Naive thymus-derived CD4-positive, alpha-beta T cell (primary cell): Measurements from ENCODE around the gene ERN1. TPM values are rescaled to one million over a fixed set of nuclear protein-coding genes. Genes with fewer than 3 reads are reported as not detected.

Experiments used
- ATAC-seq: fragments of 150-1000 bp; cut with Tn5 transposase; 2 replicates; pipeline ENCODE4 v1.10.0; 2021; ENCODE audit warnings: mild to moderate bottlenecking, moderate library complexity
- CTCF ChIA-PET: fragments of 350-600 bp; sonication (Branson Sonifier 250); formaldehyde crosslinking; loops from one replicate; lab custom pipeline; 2021; ENCODE audit warnings: antibody characterized with exemption; lab: Charles Lee
- POLR2A ChIA-PET: fragments of 350-600 bp; sonication (Branson Sonifier 250); formaldehyde crosslinking; loops from one replicate; lab custom pipeline; 2021; ENCODE audit warnings: antibody characterized with exemption, inconsistent platforms; lab: Charles Lee
- DNase-seq, 9 donors: peaks; one replicate each; pipeline versions ENCODE4 v3.0.0 to v3.0.0-alpha.2; 2020 to 2022; ENCODE audit warnings: mixed read lengths in 1 of 9
- H3K27ac ChIP-seq: one replicate; pipeline ENCODE4 v1.7.0; 2013; ENCODE audit warnings: mild to moderate bottlenecking, low read depth, low read length, moderate library complexity
- H3K27me3 ChIP-seq, 2 donors: one replicate each; pipeline ENCODE4 v1.7.0; 2013; ENCODE audit warnings: low read length in 2 of 2, mild to moderate bottlenecking in 2 of 2, moderate library complexity in 2 of 2; ENCODE audit not compliant: control insufficient read depth in 2 of 2, insufficient read depth in 2 of 2
- H3K36me3 ChIP-seq, 3 experiments: 1 replicate in 2 of 3; 2 replicates in 1 of 3; pipeline ENCODE4 v1.7.0; 2013; ENCODE audit warnings: low read length in 3 of 3, mild to moderate bottlenecking in 3 of 3, moderate library complexity in 1 of 3; ENCODE audit not compliant: insufficient read depth in 3 of 3, control insufficient read depth in 2 of 3
- H3K4me1 ChIP-seq, 2 donors: one replicate each; pipeline ENCODE4 v1.7.0; 2013; ENCODE audit warnings: low read length in 2 of 2, mild to moderate bottlenecking in 2 of 2, moderate library complexity in 1 of 2; ENCODE audit not compliant: control insufficient read depth in 2 of 2, insufficient read depth in 2 of 2
- H3K4me3 ChIP-seq: 2 replicates; pipeline ENCODE4 v1.7.0; 2013; ENCODE audit warnings: mild to moderate bottlenecking, low read length
- H3K9me3 ChIP-seq, 3 experiments: 1 replicate in 2 of 3; 2 replicates in 1 of 3; pipeline ENCODE4 v1.7.0; 2013; ENCODE audit warnings: low read length in 3 of 3; ENCODE audit not compliant: control insufficient read depth in 2 of 3
- H3K27ac Mint-ChIP-seq, 9 donors: one replicate each; pipeline ENCODE4 v1.8.0; 2020 to 2022; ENCODE audit warnings: mixed read lengths in 9 of 9, mild to moderate bottlenecking in 8 of 9, moderate library complexity in 5 of 9, inconsistent platforms in 2 of 9
- H3K27me3 Mint-ChIP-seq, 5 donors: one replicate each; pipeline ENCODE4 v1.8.0; 2021 to 2022; ENCODE audit warnings: mixed read lengths in 5 of 5, mild to moderate bottlenecking in 1 of 5
- H3K36me3 Mint-ChIP-seq, 5 donors: one replicate each; pipeline ENCODE4 v1.8.0; 2020 to 2022; ENCODE audit warnings: mixed read lengths in 5 of 5, mild to moderate bottlenecking in 3 of 5, inconsistent platforms in 1 of 5
- H3K4me1 Mint-ChIP-seq, 7 donors: one replicate each; pipeline ENCODE4 v1.8.0; 2020 to 2022; ENCODE audit warnings: mixed read lengths in 7 of 7, mild to moderate bottlenecking in 3 of 7, inconsistent platforms in 1 of 7
- H3K4me3 Mint-ChIP-seq, 10 donors: one replicate each; pipeline ENCODE4 v1.8.0; 2020 to 2022; ENCODE audit warnings: mild to moderate bottlenecking in 10 of 10, mixed read lengths in 10 of 10, moderate library complexity in 6 of 10, inconsistent platforms in 2 of 10
- H3K9me3 Mint-ChIP-seq, 11 donors: one replicate each; pipeline ENCODE4 v1.8.0; 2020 to 2022; ENCODE audit warnings: mixed read lengths in 11 of 11, mild to moderate bottlenecking in 4 of 11, inconsistent platforms in 1 of 11, moderate library complexity in 1 of 11
- intact Hi-C, 2 donors: fragments of 100-400 bp; cut with micrococcal nuclease; formaldehyde crosslinking; loops; one replicate each; pipeline ENCODE4 v1.15.1; 2023
- polyA plus RNA-seq, 2 donors: library from polyadenylated mRNA; unstranded; fragments of 300-500 nt; fragmentation: Illumina TruSeq; gene quantifications; one replicate each; pipeline ENCODE4 v1.2.3, GENCODE V29; 2021
- total RNA-seq, 6 experiments: library from RNA in 5 of 6; stranded (reverse) in 5 of 6; gene quantifications; 1 replicate in 5 of 6; 2 replicates in 1 of 6; pipeline ENCODE4 v1.2.3 and lab custom pipeline; 2021 to 2026

ERN1 gene
- total and polyA plus RNA-seq, 7 experiments from 2014 or later, result 15.7 to 110 (median 60.3) TPM

DNA sequence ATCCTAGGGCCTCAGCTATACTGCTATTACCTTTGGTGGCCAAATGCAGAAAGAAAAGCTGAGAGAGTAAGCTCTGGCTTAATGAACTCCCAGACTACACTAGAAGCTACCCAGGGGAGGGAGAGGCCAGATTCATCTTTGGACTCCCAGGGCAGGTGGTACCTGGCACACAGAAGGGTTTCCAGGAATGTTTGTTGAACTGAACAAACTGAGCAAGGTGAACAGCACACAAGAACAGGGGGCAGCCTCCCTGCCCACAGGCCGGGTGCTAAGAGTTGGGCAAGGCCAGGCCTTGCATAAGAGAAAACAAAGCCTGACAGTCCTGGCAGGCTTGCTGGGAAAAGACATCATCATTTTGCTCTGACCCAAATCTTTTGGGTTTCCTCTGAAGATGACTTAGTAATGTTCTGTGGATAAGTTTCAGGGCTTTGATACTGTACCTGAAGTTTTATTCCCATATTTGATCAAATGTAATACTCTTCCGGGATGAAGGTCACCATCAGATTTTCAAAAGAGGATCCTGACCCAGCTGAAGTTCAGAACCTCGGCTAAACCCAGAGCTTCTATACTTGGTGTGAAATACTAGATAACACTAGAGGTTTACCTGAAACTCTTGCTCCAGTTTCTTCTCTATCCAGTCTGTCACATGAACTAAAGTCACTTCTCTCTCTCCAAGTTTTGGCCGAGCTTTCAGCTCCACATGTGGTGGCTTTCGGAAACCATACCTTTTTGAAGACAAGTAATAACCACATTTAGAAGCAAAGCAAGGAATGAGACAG lies 20.5 kb upstream of the ERN1 start:
- POLR2A ChIA-PET, result interaction anchor here (0.7 to 9.4 kb wide), 5 partner anchors 20 to 592 kb away, joined by 3 to 173 read pairs (median 4); partner anchors contain the start of genes ERN1 and ICAM2
- intact Hi-C loops, result no loop called here
- Histone ChIP-seq H3K27ac (no peak overlapping the region), H3K4me3 (no peak overlapping the region), H3K36me3 (peaks cover 0 to 25% (median 5%) of the 10 kb centered on the region in 3 experiments), H3K27me3 (no peaks in the 10 kb centered on the region), H3K9me3 (no peaks in the 10 kb centered on the region), H3K4me1 (peaks cover 8% of the 10 kb centered on the region in 2 donors)
- ATAC-seq (no peak), DNase-seq (peak in 1 of 9 donors; percentile 19)
- H3K27ac Mint-ChIP-seq, result peak overlapping the region in 2 of 9 donors; percentile 31 to 62
- peaks cover 10 to 30% (median 20%) of the 10 kb centered on the region in 5 donors for H3K36me3 Mint-ChIP-seq
- CTCF ChIA-PET, result no interaction called here
- peaks cover 12 to 28% (median 27%) of the 10 kb centered on the region in 7 donors for H3K4me1 Mint-ChIP-seq
- peaks cover 0 to 5% (median 0%) of the 10 kb centered on the region in 11 donors for H3K9me3 Mint-ChIP-seq
- no peaks in the 10 kb centered on the region for H3K27me3 Mint-ChIP-seq
- H3K4me3 Mint-ChIP-seq, result no peak overlapping the region

DNA sequence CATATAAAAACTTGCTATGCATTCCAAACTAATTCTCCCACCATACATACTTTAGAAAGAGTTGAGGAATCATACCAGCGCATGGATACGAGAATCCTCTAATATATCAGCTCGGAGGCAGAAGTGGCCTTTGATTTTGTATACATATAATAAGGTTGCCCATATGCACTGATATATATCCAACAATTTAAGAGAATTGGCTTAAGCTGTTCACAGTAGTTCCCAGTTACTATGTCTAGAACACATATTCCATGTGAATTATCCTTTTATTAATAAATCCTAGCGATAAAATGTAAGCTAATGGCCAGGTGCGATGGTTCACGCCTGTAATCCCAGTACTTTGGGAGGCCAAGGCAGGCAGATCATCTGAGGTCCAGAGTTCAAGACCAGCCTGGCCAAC lies 19.3 kb upstream of the ERN1 start:
- Histone ChIP-seq H3K27me3 (no peaks in the 10 kb centered on the region), H3K4me1 (peaks cover 11 to 12% of the 10 kb centered on the region in 2 donors), H3K36me3 (peaks cover 0 to 25% (median 5%) of the 10 kb centered on the region in 3 experiments), H3K27ac (no peak overlapping the region), H3K9me3 (no peaks in the 10 kb centered on the region), H3K4me3 (no peak overlapping the region)
- intact Hi-C loops, result loop anchor here (5.0 to 10.0 kb wide), 6 partner anchors 232 to 828 kb away; partner anchors contain the start of genes CSHL1 (in 1 of the 2), GH1 (in 1 of the 2), MAP3K3 (in 1 of the 2) and SMURF2 (in 1 of the 2)
- POLR2A ChIA-PET, result interaction anchor here (0.7 to 9.4 kb wide), 13 partner anchors 9 to 357 kb away, joined by 3 to 173 read pairs (median 4); partner anchors contain the start of genes CEP95, DDX5, ERN1 and ICAM2
- H3K4me3 Mint-ChIP-seq, result no peak overlapping the region
- H3K36me3 Mint-ChIP-seq, result peaks cover 7 to 30% (median 20%) of the 10 kb centered on the region in 5 donors
- H3K4me1 Mint-ChIP-seq, result peaks cover 9 to 34% (median 27%) of the 10 kb centered on the region in 7 donors
- ATAC-seq (no peak), DNase-seq (no peak)
- peak overlapping the region in 2 of 9 donors; percentile 66 to 81 for H3K27ac Mint-ChIP-seq
- peaks cover 0 to 5% (median 0%) of the 10 kb centered on the region in 11 donors for H3K9me3 Mint-ChIP-seq
- CTCF ChIA-PET, result interaction anchor here (1.1 to 1.6 kb wide), 3 partner anchors 16 to 231 kb away, joined by 3 to 7 read pairs (median 7); partner anchors contain the start of gene GH1
- H3K27me3 Mint-ChIP-seq, result no peaks in the 10 kb centered on the region

DNA sequence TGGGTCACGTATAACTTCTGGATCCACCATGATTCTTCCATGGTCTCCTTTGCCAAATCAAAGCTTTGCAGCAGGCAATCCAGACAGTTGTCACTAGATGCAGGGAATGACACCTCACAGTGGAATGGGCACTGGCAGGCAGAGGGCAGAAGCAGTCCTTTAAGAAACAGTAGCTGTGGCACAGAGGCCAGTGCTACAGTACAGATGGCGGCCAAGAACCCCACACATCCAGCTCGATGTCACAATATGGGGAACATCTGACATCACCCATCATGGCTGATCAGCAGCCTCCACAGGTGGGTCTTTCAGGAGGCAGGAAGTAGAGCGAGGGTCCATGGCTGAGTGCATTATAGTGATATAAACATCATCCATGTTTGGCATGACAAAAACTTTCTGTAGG lies 18.8 kb upstream of the ERN1 start:
- POLR2A ChIA-PET, result interaction anchor here (0.7 to 9.4 kb wide), 13 partner anchors 8 to 358 kb away, joined by 3 to 173 read pairs (median 4); partner anchors contain the start of genes CEP95, DDX5, ERN1 and ICAM2
- H3K4me3 ChIP-seq, result no peak overlapping the region
- DNase-seq (peak in 1 of 9 donors; percentile 21), ATAC-seq (no peak)
- H3K36me3 ChIP-seq, result peaks cover 0 to 21% (median 5%) of the 10 kb centered on the region in 3 experiments
- CTCF ChIA-PET, result interaction anchor here (0.7 to 1.6 kb wide), 5 partner anchors 15 to 261 kb away, joined by 3 to 7 read pairs (median 3); partner anchors contain the start of gene GH1
- Mint-ChIP-seq H3K9me3 (peaks cover 0 to 5% (median 0%) of the 10 kb centered on the region in 11 donors), H3K4me1 (peaks cover 9 to 34% (median 27%) of the 10 kb centered on the region in 7 donors), H3K27me3 (no peaks in the 10 kb centered on the region), H3K4me3 (peak overlapping the region in 1 of 10 donors; percentile 65), H3K27ac (peak overlapping the region in 7 of 9 donors; percentile 25 to 81 (median 72)), H3K36me3 (peaks cover 7 to 30% (median 20%) of the 10 kb centered on the region in 5 donors)
- H3K9me3 ChIP-seq, result no peaks in the 10 kb centered on the region
- H3K27ac ChIP-seq, result peak overlapping the region; percentile 35
- H3K4me1 ChIP-seq, result peaks cover 11 to 12% of the 10 kb centered on the region in 2 donors
- no peaks in the 10 kb centered on the region for H3K27me3 ChIP-seq
- intact Hi-C loops, result loop anchor here (5.0 to 10.0 kb wide), 6 partner anchors 231 to 829 kb away; partner anchors contain the start of genes CSHL1 (in 1 of the 2), GH1 (in 1 of the 2), MAP3K3 (in 1 of the 2) and SMURF2 (in 1 of the 2)

DNA sequence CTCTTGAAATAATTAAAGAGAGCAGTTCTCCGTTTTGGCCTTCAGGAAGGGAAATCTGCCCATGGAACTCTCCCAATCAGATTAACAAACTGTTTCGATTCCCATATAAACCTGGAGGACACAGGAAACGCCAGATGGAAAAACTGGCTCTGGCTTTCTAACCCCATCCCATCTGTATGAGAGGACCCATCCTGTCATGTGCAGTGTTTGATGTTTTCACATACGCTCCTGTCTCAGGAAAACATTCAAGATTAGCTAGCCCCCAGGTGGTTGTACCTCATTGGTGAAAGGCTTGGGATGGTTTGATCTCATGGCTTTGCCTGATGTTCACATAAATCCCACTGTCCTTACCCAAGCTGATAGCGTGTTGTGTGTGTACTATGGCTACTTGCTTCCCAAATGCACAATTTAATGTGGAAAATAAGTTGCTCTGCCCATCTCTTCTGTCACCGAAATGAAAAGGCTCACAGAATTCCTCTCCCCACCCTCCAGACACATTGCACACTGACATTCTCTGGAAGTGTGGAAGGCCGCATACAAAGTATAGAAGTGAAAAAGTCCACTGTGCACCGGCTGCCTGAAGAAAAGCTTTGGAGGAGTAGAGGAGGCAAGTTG lies 18.2 kb upstream of the ERN1 start:
- Mint-ChIP-seq H3K9me3 (peaks cover 0 to 5% (median 0%) of the 10 kb centered on the region in 11 donors), H3K4me3 (peak overlapping the region in 9 of 10 donors; percentile 26 to 82 (median 55)), H3K27ac (peak overlapping the region in 6 of 9 donors; percentile 62 to 81 (median 72)), H3K4me1 (peaks cover 11 to 34% (median 27%) of the 10 kb centered on the region in 7 donors), H3K27me3 (no peaks in the 10 kb centered on the region), H3K36me3 (peaks cover 3 to 27% (median 19%) of the 10 kb centered on the region in 5 donors)
- CTCF ChIA-PET, result interaction anchor here (0.7 to 1.6 kb wide), 5 partner anchors 15 to 261 kb away, joined by 3 to 7 read pairs (median 3); partner anchors contain the start of gene GH1
- Histone ChIP-seq H3K9me3 (no peaks in the 10 kb centered on the region), H3K27me3 (no peaks in the 10 kb centered on the region), H3K27ac (peak overlapping the region; percentile 91), H3K36me3 (peaks cover 0 to 15% (median 5%) of the 10 kb centered on the region in 3 experiments), H3K4me1 (peaks cover 11 to 12% of the 10 kb centered on the region in 2 donors), H3K4me3 (no peak overlapping the region)
- DNase-seq, result peak in 1 of 9 donors; percentile 9
- POLR2A ChIA-PET, result interaction anchor here (0.8 to 9.4 kb wide), 17 partner anchors 7 to 358 kb away, joined by 3 to 173 read pairs (median 4); partner anchors contain the start of genes CEP95, DDX5, ERN1 and ICAM2
- intact Hi-C loops, result loop anchor here (5.0 to 10.0 kb wide), 6 partner anchors 231 to 829 kb away; partner anchors contain the start of genes CSHL1 (in 1 of the 2), GH1 (in 1 of the 2), MAP3K3 (in 1 of the 2) and SMURF2 (in 1 of the 2)
- ATAC-seq, result no peak

DNA sequence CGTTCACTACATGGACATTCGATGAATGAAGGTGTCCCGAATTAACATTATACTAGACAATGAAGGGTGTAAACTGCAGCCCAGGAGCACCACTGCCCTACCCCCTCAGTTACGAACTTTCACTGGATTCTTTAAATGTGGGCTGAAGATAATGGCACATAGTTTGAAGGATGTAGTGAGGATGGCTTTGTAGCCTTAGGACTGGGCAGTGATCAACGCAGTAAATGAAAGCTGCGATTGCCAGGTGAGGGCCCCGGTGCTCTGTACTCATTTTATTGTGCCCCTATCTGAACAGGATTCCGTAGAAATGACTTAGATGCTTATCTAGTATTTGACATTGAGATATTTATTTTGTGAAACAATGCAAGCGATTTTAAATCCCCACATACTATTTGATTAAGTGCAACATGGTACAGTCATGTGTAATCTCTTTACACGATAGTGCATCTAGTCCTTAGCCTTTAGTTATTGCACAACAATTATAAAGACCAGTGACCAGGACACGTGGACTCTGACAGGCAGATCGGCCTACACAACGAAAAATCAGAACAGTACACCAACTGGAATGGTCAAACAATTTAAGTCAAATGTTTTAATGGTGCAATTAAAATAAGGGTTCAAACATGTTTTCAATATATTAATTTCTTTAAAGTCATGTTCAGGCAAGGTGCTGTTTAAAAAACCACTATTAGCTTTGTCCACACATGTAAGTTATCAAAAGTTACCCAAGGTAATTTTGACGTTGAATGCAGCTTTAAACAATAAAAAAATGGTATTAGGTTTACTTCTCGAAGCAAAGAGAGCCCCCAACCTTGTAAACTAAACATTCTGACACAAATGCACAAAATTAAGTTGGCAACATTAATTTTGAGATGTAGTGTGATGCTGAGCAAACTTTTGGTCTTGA lies 17.4 kb upstream of the ERN1 start:
- H3K27me3 Mint-ChIP-seq, result no peaks in the 10 kb centered on the region
- ChIA-PET POLR2A (interaction anchor here (1.1 to 9.4 kb wide), 15 partner anchors 8 to 249 kb away, joined by 3 to 173 read pairs (median 18); partner anchors contain the start of genes ERN1, ICAM2, PRR29 and TEX2), CTCF (interaction anchor here (1.5 to 2.9 kb wide), 3 partner anchors 14 to 135 kb away, joined by 3 to 9 read pairs (median 4); no protein-coding TSS in a partner anchor)
- H3K27ac ChIP-seq, result peak overlapping the region; percentile 91
- H3K4me1 Mint-ChIP-seq, result peaks cover 11 to 34% (median 27%) of the 10 kb centered on the region in 7 donors
- peaks cover 0 to 26% (median 12%) of the 10 kb centered on the region in 5 donors for H3K36me3 Mint-ChIP-seq
- H3K4me3 ChIP-seq, result peak overlapping the region; percentile 72
- intact Hi-C loops, result loop anchor here (2.0 to 10.0 kb wide), 8 partner anchors 230 to 830 kb away; partner anchors contain the start of genes CSHL1 (in 1 of the 2), GH1 (in 1 of the 2), MAP3K3 (in 1 of the 2) and POLG2 (in 1 of the 2)
- H3K27ac Mint-ChIP-seq, result peak overlapping the region in 3 of 9 donors; percentile 72 to 81 (median 75)
- DNase-seq (peak in 1 of 9 donors; percentile 23), ATAC-seq (no peak)
- no peaks in the 10 kb centered on the region for H3K27me3 ChIP-seq
- peaks cover 0 to 8% (median 5%) of the 10 kb centered on the region in 3 experiments for H3K36me3 ChIP-seq
- no peaks in the 10 kb centered on the region for H3K9me3 ChIP-seq
- peaks cover 0 to 5% (median 0%) of the 10 kb centered on the region in 11 donors for H3K9me3 Mint-ChIP-seq
- H3K4me1 ChIP-seq, result peaks cover 11 to 12% of the 10 kb centered on the region in 2 donors
- peak overlapping the region in 5 of 10 donors; percentile 26 to 82 (median 55) for H3K4me3 Mint-ChIP-seq
